NB4 (cell line): Measurements from ENCODE around the gene WNT9A.
"Not testable (repeated sequence)": the region's sequence is repeated elsewhere in the genome, so short reads cannot be mapped to it uniquely, and the experiment has no call there.

ENCODE experiments used
- DNase-seq: peaks from one replicate; pipeline ENCODE4 v3.0.0; 2010; ENCODE audit warnings: low read depth
- H3K4me3 ChIP-seq: one replicate; pipeline ENCODE4 v1.5.1; 2011; ENCODE audit warnings: mild to moderate bottlenecking, low read depth, low read length, moderate library complexity
- CTCF ChIP-seq: IDR thresholded peaks from one replicate; pipeline ENCODE4 v1.5.1; 2012; ENCODE audit warnings: low read depth, low read length
- MAX ChIP-seq: IDR thresholded peaks from 2 replicates; pipeline ENCODE4 v1.6.1; 2011; ENCODE audit warnings: low read depth, low read length
- MYC ChIP-seq: IDR thresholded peaks from 2 replicates; pipeline ENCODE4 v1.6.1; 2011; ENCODE audit warnings: low read depth, low read length
- POLR2A ChIP-seq: IDR thresholded peaks from 2 replicates; pipeline ENCODE4 v1.6.1; 2011; ENCODE audit warnings: mild to moderate bottlenecking; ENCODE audit not compliant: insufficient read length; ENCODE audit errors: extremely low read depth

The WNT9A gene

GRCh38 chr1:227970076-227970995 is 22.6 kb upstream of the WNT9A start:
- H3K4me3 ChIP-seq, DNase-seq: not testable (repeated sequence)

GRCh38 chr1:227967815-227968214 is 20.1 kb upstream of the WNT9A start:
- DNase-seq, H3K4me3 ChIP-seq: not testable (repeated sequence)

GRCh38 chr1:227966733-227967132 is 19.0 kb upstream of the WNT9A start:
- not testable (repeated sequence) for H3K4me3 ChIP-seq, DNase-seq

- no peak overlapping the region for H3K4me3 ChIP-seq
- TF ChIP-seq CTCF (no peak), MYC (peak; percentile 74; the same call in 1 of the 2 replicates), POLR2A (no peak), MAX (peak; percentile 88)
- DNase-seq: peak; percentile 87
These were observed 14.1 kb upstream of the WNT9A start for GRCh38 chr1:227961651-227962466.

- H3K4me3 ChIP-seq: no peak overlapping the region
- DNase-seq: no peak
- TF ChIP-seq MAX: no peak
- no peak for TF ChIP-seq POLR2A
- no peak for TF ChIP-seq CTCF
- TF ChIP-seq MYC: no peak
These were observed 11.7 kb upstream of the WNT9A start for GRCh38 chr1:227959325-227959860.

- no peak for DNase-seq
- no peak for TF ChIP-seq POLR2A
- TF ChIP-seq CTCF: no peak
- no peak for TF ChIP-seq MAX
- TF ChIP-seq MYC: no peak
- no peak overlapping the region for H3K4me3 ChIP-seq
These were observed 11.0 kb upstream of the WNT9A start for GRCh38 chr1:227958617-227959324.

GRCh38 chr1:227955808-227956207 is 8.1 kb upstream of the WNT9A start:
- H3K4me3 ChIP-seq: no peak overlapping the region
- TF ChIP-seq MAX (no peak), MYC (no peak), CTCF (no peak), POLR2A (no peak)
- DNase-seq: no peak
